Measurements from ENCODE around the gene FBXO5. TPM values are rescaled to one million over a fixed set of nuclear protein-coding genes. Genes with fewer than 3 reads are reported as not detected.

The FBXO5 gene
- total RNA-seq, 1 experiment from 2014 or later, result 47.4 TPM

- H3K4me1 Mint-ChIP-seq, result peaks cover 28% of the 10 kb centered on the region
- no peak for ATAC-seq
- no peaks in the 10 kb centered on the region for H3K27me3 Mint-ChIP-seq (ENCODE audit: low read depth)
- TF ChIP-seq ELF4 (CRISPR knock-in tag; IDR thresholded peaks at IDR 0.05; ENCODE audit: low read depth) (no peak), GRHL2 (CRISPR knock-in tag; IDR thresholded peaks at IDR 0.05; ENCODE audit: insufficient replicate concordance, severe bottlenecking) (no peak), PRDM15 (CRISPR knock-in tag; IDR thresholded peaks at IDR 0.05) (no peak), TP53 (CRISPR knock-in tag; IDR thresholded peaks at IDR 0.05) (no peak), NFYB (CRISPR knock-in tag; conservative IDR thresholded peaks at IDR 0.05; ENCODE audit: low read depth) (no peak), ZBTB21 (CRISPR knock-in tag; IDR thresholded peaks at IDR 0.05; ENCODE audit: borderline replicate concordance) (no peak), CTCF (IDR thresholded peaks at IDR 0.05) (no peak), ZNF532 (CRISPR knock-in tag; IDR thresholded peaks at IDR 0.05; ENCODE audit: borderline replicate concordance) (no peak), E2F1 (CRISPR knock-in tag; IDR thresholded peaks at IDR 0.05) (no peak), ERG (CRISPR knock-in tag; IDR thresholded peaks at IDR 0.05) (no peak), TEAD4 (CRISPR knock-in tag; IDR thresholded peaks at IDR 0.05) (no peak), IRF1 (CRISPR knock-in tag; IDR thresholded peaks at IDR 0.05) (no peak), OVOL2 (CRISPR knock-in tag; IDR thresholded peaks at IDR 0.05; ENCODE audit: borderline replicate concordance) (no peak), SOX15 (CRISPR knock-in tag; IDR thresholded peaks at IDR 0.05) (no peak)
- TF ChIP-seq, protein P1, sequence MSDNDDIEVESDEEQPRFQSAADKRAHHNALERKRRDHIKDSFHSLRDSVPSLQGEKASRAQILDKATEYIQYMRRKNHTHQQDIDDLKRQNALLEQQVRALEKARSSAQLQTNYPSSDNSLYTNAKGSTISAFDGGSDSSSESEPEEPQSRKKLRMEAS (CRISPR knock-in tag; IDR thresholded peaks at IDR 0.05), result no peak
- TF ChIP-seq, protein P2, sequence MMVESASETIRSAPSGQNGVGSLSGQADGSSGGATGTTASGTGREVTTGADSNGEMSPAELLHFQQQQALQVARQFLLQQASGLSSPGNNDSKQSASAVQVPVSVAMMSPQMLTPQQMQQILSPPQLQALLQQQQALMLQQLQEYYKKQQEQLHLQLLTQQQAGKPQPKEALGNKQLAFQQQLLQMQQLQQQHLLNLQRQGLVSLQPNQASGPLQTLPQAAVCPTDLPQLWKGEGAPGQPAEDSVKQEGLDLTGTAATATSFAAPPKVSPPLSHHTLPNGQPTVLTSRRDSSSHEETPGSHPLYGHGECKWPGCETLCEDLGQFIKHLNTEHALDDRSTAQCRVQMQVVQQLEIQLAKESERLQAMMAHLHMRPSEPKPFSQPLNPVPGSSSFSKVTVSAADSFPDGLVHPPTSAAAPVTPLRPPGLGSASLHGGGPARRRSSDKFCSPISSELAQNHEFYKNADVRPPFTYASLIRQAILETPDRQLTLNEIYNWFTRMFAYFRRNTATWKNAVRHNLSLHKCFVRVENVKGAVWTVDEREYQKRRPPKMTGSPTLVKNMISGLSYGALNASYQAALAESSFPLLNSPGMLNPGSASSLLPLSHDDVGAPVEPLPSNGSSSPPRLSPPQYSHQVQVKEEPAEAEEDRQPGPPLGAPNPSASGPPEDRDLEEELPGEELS (CRISPR knock-in tag; IDR thresholded peaks at IDR 0.05), result no peak
- no peak for DNase-seq (ENCODE audit: low spot score)
- no peaks in the 10 kb centered on the region for H3K36me3 Mint-ChIP-seq
- no peaks in the 10 kb centered on the region for H3K9me3 Mint-ChIP-seq
- ChIA-PET POLR2A (no interaction called here), CTCF (interaction anchor here (0.6 to 1.0 kb wide), 9 partner anchors 11 to 1806 kb away, joined by 3 to 10 read pairs (median 3); partner anchors contain the start of gene RGS17)
- H3K27ac Mint-ChIP-seq, result no peak overlapping the region
- no peak overlapping the region for H3K4me3 Mint-ChIP-seq
Observed at GRCh38 chr6:153032255-153032882, 49.5 kb upstream of the FBXO5 start.

Data from WTC11 (cell line).